Hematopoietic multipotent progenitor cell treated with erythropoietin and hydrocortisone succinate and interleukin-3 and kit ligand, for 17 days (in vitro differentiated cells): Measurements from ENCODE around the gene COG1.
A peak's percentile ranks its signal among the peaks of the same experiment; 100 is the strongest.

Source experiments
- DNase-seq: peaks from one replicate; pipeline ENCODE4 v3.0.0-alpha.2; 2015; ENCODE audit warnings: low spot score

COG1 gene

DNA sequence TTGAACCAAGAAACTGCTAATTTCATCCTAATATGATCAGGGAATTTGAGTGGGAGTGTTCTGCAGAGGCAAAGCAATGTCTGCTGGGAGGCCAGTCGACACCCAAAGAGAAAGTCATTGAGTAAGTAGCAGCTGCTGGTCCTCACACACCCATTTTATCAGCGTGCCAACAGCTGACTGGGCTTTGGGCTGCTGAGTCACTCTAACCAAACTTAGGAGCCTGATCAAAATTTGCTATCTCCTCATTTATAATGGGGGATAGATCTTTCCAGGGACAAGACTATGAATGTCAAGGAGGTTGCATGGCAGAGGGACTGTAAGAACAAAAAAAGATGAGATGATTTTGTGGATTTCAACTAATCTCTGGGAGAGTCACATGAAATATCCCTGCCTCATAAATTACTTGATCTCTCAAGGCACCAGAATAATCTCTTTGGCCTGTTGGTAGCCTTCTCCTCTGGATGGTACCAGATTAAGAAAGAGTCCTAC lies 35.9 kb downstream of the COG1 start:
- DNase-seq: peak; percentile 94

- DNase-seq: peak; percentile 45
These were observed 37.2 kb downstream of the COG1 start for GRCh38 chr17:73230088-73230487.

DNA sequence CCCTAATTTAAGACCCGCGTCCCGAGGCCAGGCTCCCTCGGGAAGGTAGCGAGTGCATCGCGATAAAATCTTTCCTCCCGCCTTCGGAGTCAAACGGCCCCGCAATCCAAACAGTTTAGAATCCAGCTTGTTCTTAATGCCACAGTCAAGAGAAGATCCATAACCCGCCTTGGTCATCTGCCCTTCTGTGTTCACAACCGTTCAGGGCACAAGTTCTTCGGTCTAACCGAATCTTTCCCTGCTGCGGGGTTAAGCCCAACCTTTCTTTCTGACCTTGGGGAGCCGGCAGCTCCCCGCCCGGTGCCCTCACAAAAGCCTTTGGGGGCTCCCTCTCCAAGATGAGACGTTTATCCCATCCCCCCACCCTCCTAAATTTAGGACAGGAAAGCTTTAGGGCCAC lies 38.5 kb downstream of the COG1 start:
- peak; percentile 66 for DNase-seq

- peak; percentile 97 for DNase-seq
These were observed 39.2 kb downstream of the COG1 start for GRCh38 chr17:73231841-73232586.

GRCh38 chr17:73232587-73233373 lies 39.9 kb downstream of the COG1 start:
- peak; percentile 59 for DNase-seq

DNA sequence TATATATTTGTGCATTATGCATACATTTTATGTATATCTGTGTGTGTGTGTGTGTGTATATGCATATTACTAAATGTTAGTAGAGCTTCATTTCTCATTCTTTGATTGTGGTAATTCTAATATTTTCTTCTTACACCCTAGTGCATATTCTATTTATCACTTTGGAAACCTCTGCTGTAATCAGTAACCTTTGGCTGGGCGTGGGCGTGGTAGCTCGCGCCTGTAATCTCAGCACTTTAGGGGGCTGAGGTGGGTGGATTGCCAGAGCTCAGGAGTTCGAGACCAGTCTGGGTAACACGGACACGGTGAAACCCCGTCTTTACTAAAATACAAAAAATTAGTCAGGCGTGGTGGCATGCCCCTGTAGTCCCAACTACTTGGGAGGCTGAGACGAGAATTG lies 41.9 kb downstream of the COG1 start:
- DNase-seq: no peak

- DNase-seq: no peak
These were observed 44.9 kb downstream of the COG1 start for GRCh38 chr17:73237714-73238113.

- no peak for DNase-seq
These were observed 47.7 kb downstream of the COG1 start for GRCh38 chr17:73240561-73240960.

GRCh38 chr17:73247726-73248125 lies 54.9 kb downstream of the COG1 start:
- DNase-seq: peak; percentile 63

GRCh38 chr17:73248532-73248931 lies 55.7 kb downstream of the COG1 start:
- DNase-seq: no peak

DNA sequence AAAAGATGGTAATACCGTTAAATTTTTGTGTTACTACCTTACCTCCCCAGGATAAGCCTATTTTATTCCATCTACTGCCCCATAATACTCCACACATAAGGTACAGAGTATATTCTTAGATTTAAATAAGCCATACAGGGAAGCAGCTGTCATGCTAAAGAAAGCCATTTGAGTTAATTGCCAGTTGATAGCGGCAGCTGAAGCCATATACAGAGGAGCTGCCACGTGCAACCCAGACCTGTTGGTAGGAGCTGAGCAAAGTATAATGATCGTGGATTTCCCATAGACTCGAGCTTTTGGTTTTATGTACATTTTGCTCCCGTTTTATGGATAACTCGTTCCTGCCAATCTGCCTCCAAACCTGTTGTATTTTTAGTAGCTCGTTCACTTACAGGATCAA lies 56.8 kb downstream of the COG1 start:
- no peak for DNase-seq

DNA sequence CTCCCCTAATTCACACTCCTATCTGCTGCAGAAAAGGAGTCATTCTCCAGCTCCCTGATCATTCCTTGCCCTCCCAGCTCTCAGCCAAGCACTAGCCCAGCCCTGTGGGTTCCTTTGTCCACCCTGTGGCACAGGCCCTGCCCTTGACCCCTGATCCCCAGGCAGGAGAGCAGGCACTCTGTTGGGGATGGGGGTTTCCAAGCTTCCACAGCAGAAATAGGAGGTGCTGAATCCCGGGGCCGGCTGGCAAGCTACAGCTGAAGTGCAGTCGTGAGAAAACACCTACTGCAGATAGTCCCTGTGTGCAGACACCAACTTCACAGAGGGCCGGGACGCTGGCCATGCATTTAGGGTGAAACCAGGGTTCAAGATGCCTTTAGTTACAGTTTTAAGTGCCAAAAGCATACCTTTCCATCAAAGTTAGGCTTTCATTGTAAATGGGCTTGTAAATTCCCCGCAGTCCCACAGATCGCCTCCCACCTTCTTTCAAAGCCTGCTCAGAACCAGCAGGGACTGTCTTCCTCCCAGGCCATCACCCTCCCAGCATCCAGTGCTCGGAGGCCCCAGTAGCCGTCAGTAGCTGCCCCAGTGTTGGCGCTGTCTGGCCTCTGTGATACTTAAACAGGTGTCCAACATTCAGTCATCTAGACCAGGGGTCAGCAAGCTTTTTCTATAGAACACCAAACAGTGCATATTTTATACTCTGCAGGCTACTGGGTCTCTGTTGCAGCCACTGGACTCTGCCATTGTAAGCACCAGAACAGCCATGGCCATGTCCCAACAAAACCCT lies 58.2 kb downstream of the COG1 start:
- no peak for DNase-seq

GRCh38 chr17:73251871-73252270 lies 59.0 kb downstream of the COG1 start:
- no peak for DNase-seq

- DNase-seq: peak; percentile 77
These were observed 62.9 kb downstream of the COG1 start for GRCh38 chr17:73255671-73256181.

- DNase-seq: no peak
These were observed 63.4 kb downstream of the COG1 start for GRCh38 chr17:73256220-73256619.

DNA sequence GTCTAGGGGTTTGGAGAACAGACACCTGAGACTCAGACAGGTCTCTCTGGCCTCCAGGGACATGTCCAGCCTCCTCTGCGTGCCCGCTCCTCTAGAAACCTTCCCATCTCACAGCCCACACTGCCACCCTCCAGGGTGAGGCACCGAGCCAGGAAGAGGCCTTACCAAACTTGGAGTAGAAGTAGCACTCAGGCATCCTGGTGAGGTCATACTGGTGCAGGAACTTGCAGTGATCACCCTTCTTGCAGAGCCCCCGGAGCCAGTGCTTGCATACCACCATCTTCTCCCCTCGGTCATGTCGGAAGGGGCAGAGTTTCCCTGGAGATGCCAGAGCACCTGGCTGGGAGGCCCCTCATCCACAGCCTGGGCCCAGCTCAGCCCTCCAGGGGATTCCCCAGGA lies 64.7 kb downstream of the COG1 start:
- no peak for DNase-seq
